Memory B cell (primary cell): ENCODE results near the gene TGFBR3.

Source experiments
- ATAC-seq: fragments of 150-1000 bp; cut with Tn5 transposase; 2 replicates; pipeline ENCODE4 v1.10.0; 2021; ENCODE audit warnings: low read depth, mild to moderate bottlenecking, moderate library complexity
- DNase-seq, 2 donors: peaks; one replicate each; pipeline ENCODE4 v3.0.0; 2022; ENCODE audit warnings: low spot score in 2 of 2
- H3K27ac Mint-ChIP-seq: one replicate; pipeline ENCODE4 v1.8.0; 2022; ENCODE audit warnings: mild to moderate bottlenecking, moderate library complexity, mixed read lengths
- H3K27me3 Mint-ChIP-seq: one replicate; pipeline ENCODE4 v1.8.0; 2022; ENCODE audit warnings: mixed read lengths
- H3K36me3 Mint-ChIP-seq: one replicate; pipeline ENCODE4 v1.8.0; 2022; ENCODE audit warnings: mild to moderate bottlenecking, mixed read lengths
- H3K4me1 Mint-ChIP-seq: one replicate; pipeline ENCODE4 v1.8.0; 2022; ENCODE audit warnings: mixed read lengths
- H3K4me3 Mint-ChIP-seq: one replicate; pipeline ENCODE4 v1.8.0; 2022; ENCODE audit warnings: mild to moderate bottlenecking, moderate library complexity, mixed read lengths
- H3K9me3 Mint-ChIP-seq: one replicate; pipeline ENCODE4 v1.8.0; 2022; ENCODE audit warnings: mixed read lengths

TGFBR3 gene

DNA sequence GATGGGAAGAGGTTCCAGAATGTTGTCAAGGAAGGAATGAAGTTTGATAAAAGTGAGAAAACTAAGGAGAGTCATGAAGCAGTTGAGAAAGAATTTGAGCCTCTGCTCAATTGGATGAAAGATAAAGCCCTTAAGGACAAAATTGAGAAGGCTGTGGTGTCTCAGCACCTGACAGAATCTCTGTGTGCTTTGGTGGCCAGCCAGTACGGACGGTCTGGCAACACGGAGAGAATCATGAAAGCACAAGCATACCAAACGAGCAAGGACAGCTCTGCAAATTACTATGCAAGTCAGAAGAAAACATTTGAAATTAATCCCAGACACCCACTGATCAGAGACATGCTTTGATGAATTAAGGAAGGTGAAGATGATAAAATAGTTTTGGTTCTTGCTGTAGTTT, 242.5 kb downstream of the TGFBR3 start:
- Mint-ChIP-seq H3K4me3 (no peak overlapping the region), H3K27me3 (peaks cover under 1% of the 10 kb centered on the region), H3K27ac (no peak overlapping the region), H3K36me3 (no peaks in the 10 kb centered on the region), H3K9me3 (peaks cover 3% of the 10 kb centered on the region), H3K4me1 (no peaks in the 10 kb centered on the region)
- no peak for DNase-seq
- no peak for ATAC-seq

DNA sequence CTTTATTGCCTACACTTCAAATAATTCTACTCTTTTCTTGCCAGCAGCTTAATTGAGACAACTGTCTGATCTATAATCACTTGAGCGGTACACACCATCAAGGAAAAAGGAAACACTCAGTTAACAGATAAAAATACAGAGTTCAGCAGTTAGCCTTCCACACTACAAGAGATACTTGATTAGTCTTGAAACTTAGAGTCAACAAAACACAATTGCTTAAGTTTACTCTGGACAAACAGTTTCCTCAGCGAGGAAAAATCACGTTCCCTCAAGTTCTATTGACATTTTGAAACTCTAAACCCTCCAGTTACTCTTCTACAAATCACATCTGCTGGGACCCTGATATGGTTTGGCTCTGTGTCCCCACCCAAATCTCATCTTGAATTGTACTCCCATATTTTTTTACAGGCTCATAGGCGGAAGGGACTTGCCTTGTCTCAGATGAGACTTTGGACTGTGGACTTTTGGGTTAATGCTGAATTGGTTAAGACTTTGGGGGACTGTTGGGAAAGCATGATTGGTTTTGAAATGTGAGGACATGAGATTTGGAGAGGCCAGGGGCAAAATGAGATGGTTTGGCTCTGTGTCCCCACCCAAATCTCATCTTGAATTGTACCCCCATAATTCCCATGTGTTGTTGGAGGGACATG, 244.9 kb downstream of the TGFBR3 start:
- no peak for ATAC-seq
- peaks cover 3% of the 10 kb centered on the region for H3K9me3 Mint-ChIP-seq
- no peaks in the 10 kb centered on the region for H3K27me3 Mint-ChIP-seq
- H3K4me1 Mint-ChIP-seq = no peaks in the 10 kb centered on the region
- no peak for DNase-seq
- no peaks in the 10 kb centered on the region for H3K36me3 Mint-ChIP-seq
- no peak overlapping the region for H3K4me3 Mint-ChIP-seq
- no peak overlapping the region for H3K27ac Mint-ChIP-seq

DNA sequence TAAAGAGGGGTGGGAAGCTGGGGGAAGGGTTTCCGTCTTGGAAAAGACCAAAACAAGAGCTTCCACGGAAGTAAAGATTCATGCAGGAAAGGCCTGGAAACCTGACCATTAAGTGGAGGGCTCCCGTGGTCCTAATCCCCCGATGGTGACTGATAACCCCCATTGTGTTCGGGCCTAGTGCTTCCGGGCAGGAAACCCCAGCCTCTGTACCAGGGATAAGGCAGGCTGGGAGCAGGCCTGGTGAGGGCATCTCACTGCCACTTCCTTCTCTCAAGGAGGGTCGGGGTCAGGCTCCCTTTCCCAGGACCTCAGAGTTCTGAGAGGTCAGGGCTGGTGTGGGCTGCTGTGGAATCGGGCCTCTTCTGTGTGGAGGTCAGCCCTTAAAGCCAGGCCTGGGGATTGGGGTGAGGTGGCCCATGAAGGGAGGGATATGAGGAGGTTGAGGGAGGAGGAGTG, 248.4 kb downstream of the TGFBR3 start:
- H3K4me3 Mint-ChIP-seq = no peak overlapping the region
- no peaks in the 10 kb centered on the region for H3K27me3 Mint-ChIP-seq
- peaks cover 3% of the 10 kb centered on the region for H3K9me3 Mint-ChIP-seq
- ATAC-seq (no peak), DNase-seq (no peak)
- H3K27ac Mint-ChIP-seq = no peak overlapping the region
- H3K36me3 Mint-ChIP-seq = no peaks in the 10 kb centered on the region
- no peaks in the 10 kb centered on the region for H3K4me1 Mint-ChIP-seq

DNA sequence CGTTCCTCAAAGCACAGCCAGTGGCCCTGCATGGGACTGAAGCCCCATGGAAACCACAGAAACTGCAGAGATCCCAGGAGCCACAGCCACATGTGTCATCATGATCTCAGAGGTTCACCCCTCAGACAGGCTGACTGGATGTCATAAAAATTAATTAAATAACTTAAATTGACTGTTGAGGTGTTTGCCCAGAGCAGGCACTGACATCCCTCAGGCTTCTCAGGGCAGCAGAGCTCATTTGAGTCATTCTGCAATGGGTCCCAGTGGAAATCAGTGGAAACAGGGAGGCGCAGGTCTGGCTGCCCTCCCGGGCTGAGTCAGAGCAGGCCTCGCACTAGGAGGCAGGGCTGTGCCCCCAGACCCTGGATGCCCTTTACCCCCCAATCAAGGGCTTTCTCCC, 250.2 kb downstream of the TGFBR3 start:
- Mint-ChIP-seq H3K9me3 (peaks cover 2% of the 10 kb centered on the region), H3K4me3 (no peak overlapping the region), H3K36me3 (no peaks in the 10 kb centered on the region), H3K27me3 (no peaks in the 10 kb centered on the region), H3K4me1 (no peaks in the 10 kb centered on the region), H3K27ac (no peak overlapping the region)
- no peak for DNase-seq
- no peak for ATAC-seq

DNA sequence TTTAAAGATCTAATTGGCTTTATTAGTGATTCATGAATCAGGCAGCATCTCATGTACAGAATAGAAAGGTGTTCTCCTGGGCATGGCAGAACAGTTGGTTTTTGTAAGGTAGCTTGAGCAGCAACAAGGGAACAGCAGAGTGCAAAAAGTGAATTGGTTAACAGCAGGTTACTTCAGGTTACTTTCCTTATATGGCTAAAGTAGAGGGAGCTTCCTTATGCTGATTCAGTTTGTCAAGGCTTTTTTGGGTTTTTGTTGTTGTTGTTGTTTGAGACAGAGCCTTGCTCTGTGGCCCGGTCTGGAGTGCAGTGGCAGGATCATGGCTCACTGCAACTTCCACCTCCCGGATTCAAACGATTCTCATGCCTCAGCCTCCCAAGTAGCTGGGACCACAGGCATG, 252.5 kb downstream of the TGFBR3 start:
- Mint-ChIP-seq H3K9me3 (peaks cover 4% of the 10 kb centered on the region), H3K27me3 (no peaks in the 10 kb centered on the region), H3K4me1 (no peaks in the 10 kb centered on the region), H3K27ac (no peak overlapping the region), H3K36me3 (no peaks in the 10 kb centered on the region), H3K4me3 (no peak overlapping the region)
- DNase-seq (no peak), ATAC-seq (no peak)

DNA sequence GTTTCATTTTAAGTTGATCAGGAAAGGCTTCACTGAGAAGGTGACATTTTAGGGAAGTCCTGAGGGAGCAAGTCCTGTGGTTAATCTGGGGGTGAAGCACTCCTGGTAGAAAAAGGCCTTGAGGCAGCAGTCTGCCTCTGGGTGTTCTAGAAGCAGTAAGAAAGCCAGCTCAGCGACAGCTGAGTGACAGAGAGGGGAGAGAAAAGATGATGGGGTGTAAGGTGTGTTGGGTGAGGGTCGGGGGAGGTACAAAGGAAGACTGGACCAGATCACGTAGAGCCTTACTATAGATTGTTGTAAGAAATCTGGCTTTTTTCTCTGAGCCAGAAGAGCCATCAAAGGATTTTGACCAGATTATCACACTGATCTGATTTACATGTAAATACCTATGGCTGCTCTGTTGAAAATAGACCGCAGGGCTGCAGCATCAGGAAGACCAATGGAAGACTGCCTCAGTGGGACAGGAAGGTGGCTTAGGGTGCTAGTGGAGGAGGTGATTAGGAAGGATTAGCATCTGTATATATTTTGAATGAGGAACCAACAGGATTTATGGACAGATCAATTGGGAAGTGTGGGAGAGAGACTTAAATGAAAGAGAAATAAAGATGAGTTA, 254.1 kb downstream of the TGFBR3 start:
- no peaks in the 10 kb centered on the region for H3K4me1 Mint-ChIP-seq
- no peak for DNase-seq
- peaks cover 3% of the 10 kb centered on the region for H3K27me3 Mint-ChIP-seq
- no peak overlapping the region for H3K27ac Mint-ChIP-seq
- peaks cover 4% of the 10 kb centered on the region for H3K9me3 Mint-ChIP-seq
- no peak overlapping the region for H3K4me3 Mint-ChIP-seq
- no peaks in the 10 kb centered on the region for H3K36me3 Mint-ChIP-seq
- no peak for ATAC-seq

DNA sequence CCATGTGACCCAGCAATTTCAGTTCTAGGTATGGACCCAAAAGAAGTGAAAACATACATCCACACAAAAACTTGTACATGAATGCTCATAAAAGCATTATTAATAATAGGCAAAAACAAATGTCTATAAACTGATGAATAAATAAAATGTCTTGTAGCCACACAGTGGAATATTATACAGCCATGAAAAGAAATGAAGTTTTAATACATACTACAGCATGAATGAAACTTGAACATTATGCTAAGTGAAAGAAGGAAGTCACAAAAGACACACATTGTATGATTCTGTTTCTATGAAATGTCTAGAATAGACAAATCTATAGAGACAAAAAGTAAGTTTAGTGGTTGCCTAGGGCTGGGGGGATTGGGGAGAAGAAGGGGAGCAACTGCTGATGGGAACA, 255.1 kb downstream of the TGFBR3 start:
- no peak overlapping the region for H3K27ac Mint-ChIP-seq
- H3K4me1 Mint-ChIP-seq = no peaks in the 10 kb centered on the region
- no peak for ATAC-seq
- no peaks in the 10 kb centered on the region for H3K36me3 Mint-ChIP-seq
- peaks cover 3% of the 10 kb centered on the region for H3K27me3 Mint-ChIP-seq
- peaks cover 4% of the 10 kb centered on the region for H3K9me3 Mint-ChIP-seq
- no peak for DNase-seq
- H3K4me3 Mint-ChIP-seq = no peak overlapping the region
